GM19193 (cell line): ENCODE measurements around the gene HAND1.

Experiments
- POLR2A ChIP-seq: IDR thresholded peaks from 4 replicates; pipeline ENCODE4 v1.6.1; 2011; ENCODE audit not compliant: insufficient read depth, insufficient read length; ENCODE audit errors: extremely low read depth

The HAND1 gene

DNA sequence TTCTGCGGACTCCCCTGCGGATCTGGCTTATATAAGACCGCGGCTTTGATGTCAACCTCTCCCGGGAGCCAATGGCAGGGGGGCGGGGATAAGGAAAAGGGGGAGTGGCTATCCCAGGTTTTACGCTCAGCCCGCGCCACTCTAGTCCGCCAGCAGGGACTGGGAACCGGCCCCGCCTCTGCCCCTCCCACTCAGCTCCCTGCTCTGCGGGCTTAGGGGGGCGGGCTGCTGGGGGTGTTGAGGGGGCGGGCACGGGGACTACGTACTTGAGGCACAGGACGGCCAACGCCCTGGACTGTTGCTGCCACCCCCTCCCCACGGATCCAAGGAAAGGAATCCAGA lies at the start of gene HAND1:
TSS of gene HAND1 (minus strand) at position 4 of the 342 bp plus-strand sequence. CDS start 219 bp downstream, outside the sequence.
- no peak for TF ChIP-seq POLR2A

DNA sequence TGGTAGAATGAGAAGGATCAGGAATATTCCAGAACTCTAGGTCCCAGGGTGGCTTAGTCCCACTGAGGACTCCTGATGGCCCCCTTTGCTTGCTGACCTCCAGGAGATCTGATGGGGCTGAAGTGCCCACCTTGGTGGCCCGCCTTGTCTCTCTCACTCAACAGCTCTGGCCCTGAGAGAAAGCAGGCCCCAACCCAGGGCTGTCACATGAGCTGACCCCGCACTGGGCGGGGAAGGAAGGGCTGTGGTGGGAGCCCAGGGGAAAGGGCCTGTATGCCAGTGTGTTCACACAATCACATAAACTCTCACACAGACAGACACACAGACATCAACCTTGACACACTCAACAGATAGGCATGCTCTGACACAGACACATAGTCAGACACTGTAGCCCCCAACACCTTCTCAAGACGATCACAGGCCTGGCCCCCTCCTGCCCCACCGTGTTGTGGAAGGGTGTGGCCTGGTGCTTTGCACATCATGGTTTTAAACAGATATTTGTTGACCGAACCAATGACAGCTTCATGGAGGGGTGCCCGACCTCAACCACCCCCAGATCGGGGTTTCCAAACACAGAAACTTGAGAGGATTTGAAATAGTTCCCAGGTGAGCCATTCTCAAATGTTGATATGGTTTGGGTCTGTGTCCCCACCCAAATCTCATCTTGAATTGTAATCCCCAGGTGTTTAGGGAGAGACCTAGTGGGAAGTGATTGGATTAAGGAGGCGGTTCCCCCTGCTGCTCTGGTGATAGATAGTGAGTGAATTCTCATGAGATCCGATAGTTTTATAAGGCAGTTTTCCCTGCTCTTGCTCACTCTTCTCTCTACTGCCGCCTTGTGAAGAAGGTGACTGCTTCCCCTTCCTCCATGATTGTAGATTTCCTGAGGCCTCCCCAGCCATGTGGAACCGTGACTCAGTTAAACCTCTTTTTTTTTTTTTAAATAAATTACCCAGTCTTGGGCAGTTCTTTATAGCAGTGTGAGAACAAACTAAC lies 48.5 kb upstream of the HAND1 start:
- no peak for TF ChIP-seq POLR2A

DNA sequence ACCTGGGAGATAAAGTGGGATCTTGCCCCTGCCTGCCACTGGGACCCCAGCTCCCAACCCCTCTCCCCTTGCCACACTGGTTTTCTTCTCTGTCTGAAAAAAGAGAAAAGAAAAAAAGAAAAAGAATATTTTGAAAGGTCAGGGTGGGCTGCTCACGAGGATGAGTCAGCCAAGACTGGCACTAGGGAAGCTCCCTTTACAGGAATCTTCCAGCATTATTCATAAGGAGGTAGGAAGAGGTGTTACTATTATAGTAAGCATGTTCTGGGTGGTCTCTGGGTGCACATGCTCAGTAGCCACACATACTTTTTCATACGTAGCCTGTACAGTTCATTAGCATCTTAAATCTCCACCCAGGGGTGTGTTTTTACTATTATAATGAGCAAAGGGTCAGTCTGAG lies 46.8 kb upstream of the HAND1 start:
- TF ChIP-seq POLR2A, result no peak

DNA sequence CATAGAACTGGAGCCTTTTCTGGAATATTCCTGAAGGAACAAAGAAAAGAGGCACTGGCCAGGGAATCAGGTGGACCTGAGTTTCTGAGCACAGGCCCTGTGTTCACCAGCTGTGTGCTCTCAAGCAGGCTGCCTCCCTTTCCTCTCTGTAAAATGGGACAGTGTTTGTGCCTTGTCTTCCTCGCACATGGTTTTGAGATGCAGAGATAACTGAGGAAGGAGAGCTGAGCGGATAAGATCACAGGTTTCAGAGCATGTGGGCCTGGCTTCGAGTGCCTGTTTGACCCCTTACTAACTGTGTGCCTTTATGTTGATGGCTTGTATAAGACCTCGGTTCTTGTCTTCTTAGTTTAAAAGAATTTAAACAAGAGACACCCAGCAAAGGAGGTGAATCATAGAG lies 46.2 kb upstream of the HAND1 start:
- TF ChIP-seq POLR2A, result no peak

DNA sequence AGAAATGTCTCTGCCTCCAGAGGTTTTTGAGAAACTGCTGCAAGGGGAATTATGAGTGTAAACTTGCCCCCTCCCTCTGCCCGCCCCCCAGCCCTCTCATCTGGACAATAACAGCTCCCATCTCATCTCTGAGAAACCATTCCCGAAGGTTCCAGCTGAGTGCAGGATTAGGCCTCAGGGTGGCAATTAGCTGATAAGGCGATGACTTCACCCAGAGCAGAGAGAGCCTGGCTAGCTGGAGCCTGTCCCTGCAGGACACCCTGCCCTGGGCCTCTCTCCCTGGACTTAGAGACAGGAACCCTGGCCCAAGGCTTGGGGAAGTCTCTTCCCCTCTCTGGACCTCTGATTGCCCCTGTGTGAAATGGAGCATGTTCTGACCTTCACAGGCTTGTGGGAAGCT lies 45.7 kb upstream of the HAND1 start:
- TF ChIP-seq POLR2A, result no peak

DNA sequence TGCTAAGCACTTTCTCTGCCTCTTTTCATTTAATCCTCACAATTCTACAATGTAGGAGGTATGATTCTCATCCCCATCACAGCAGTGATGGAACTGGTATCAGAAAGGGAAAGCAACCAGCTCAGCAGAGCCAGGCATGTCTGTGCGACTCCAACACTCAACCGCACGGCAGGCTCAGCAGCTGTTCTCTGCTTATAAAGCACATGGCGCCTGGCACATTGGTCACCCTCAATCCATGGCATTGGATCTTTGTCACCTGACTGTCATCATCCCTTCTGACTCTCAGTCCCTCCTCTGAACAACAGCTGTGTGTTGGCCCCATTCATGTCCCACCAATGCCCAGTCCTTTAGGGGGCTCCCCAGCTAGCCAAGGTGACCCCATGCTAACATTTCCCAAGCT lies 45.1 kb upstream of the HAND1 start:
- no peak for TF ChIP-seq POLR2A

DNA sequence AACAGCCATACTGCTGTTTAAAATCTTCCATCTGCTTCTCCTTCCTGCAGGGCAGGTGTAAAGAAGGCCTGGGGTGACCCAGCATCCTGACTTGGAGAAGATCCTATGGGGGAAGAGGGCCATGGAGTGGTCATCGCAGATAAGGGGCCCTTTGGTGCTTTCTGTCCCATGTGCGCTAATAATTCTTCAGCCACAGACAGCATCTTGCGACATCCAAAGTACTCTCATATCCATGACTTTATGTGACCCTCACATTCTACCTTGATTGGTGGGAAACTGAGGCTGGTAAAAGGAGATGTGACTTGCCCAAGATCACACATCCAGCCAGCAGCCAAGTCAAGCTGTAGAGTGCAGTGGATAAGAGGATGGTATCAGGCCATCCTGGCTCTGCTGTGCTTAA lies 44.3 kb upstream of the HAND1 start:
- TF ChIP-seq POLR2A, result no peak

DNA sequence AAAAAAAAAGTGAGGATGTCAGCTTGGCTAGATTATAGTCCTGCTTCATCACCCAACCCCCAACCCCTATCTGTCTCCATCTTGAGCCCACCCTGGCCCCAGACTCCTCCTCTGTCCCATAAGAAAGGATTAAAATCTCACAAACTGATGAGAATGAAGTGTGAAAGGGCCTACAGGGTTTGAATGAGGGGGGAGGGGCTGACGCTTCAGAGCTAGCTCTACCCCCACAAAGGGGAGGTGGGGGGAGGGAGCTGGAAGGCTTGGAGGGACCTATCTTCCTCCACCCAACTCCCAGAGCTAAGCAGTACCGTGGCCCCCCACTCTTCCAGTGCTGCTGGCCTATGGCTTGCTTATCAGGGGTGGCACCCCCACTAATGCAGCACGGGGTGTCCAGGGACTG lies 43.7 kb upstream of the HAND1 start:
- TF ChIP-seq POLR2A, result no peak

DNA sequence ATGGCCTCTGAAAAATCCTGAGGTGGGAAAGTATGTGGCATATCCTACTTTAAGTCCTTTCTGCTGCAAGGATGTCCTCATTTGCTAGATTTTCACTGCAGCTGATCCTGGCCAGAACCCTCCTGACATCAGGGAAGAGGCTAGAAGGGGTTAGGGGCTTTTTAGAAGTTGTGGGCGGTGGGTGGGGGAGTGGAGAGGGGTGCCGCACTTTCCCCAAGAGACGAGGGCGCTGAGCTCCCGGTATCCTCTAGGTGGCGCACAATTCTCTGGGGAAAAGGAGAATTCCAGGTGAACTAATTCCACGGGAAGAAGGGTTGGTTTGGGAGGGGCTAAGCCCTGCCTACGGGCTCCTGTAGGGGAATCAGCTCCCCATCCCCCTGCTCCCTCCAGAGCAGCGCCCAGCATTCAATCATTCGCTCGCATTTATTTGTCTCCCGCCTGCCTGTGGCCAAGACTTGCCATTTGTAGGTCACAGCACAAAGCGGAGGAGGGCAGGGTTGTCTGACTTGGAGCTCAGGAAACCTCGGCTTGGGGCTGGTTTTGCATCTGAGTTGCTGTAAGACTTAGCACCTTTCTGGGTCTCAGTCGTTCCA lies 42.9 kb upstream of the HAND1 start:
- no peak for TF ChIP-seq POLR2A

DNA sequence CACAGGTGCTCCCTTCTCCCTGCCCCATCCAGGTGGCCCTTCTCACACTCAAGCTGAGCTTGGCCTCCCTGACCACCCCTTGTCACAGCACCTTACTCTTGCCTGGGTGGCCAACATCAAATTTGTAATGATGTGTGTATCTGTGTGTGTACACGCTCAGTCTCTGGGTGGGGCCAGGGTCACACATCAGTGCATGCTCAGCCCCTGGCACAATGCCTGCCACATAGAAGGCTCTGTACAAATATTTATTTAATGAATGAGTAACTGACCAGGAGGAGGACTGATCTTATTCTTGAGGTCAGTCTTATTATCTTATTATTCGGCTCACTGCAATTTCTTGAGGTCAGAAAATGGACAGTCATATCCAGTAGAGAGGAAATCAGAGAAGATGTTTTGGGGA lies 41.3 kb upstream of the HAND1 start:
- no peak for TF ChIP-seq POLR2A

DNA sequence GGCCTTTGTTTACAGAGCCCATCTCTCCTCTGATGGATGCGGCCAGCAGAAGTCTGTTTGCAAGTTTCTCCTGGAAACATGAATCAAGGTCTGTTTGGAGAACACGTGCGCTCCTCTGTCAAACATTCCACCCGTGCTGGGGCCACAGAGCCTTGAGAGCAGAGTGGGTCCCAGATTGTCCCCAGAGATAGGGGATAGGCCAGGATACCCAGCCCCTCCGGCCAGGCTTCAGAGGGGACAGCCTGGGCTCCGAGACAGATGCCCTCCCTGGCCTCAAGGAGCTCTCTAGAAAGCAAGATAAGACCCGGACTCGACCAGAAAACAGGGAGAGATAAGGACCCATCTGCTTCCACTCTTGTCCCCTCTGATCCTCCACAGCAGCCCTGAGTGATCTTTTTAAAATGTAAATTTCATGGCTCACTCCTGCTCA lies 40.4 kb upstream of the HAND1 start:
- no peak for TF ChIP-seq POLR2A

DNA sequence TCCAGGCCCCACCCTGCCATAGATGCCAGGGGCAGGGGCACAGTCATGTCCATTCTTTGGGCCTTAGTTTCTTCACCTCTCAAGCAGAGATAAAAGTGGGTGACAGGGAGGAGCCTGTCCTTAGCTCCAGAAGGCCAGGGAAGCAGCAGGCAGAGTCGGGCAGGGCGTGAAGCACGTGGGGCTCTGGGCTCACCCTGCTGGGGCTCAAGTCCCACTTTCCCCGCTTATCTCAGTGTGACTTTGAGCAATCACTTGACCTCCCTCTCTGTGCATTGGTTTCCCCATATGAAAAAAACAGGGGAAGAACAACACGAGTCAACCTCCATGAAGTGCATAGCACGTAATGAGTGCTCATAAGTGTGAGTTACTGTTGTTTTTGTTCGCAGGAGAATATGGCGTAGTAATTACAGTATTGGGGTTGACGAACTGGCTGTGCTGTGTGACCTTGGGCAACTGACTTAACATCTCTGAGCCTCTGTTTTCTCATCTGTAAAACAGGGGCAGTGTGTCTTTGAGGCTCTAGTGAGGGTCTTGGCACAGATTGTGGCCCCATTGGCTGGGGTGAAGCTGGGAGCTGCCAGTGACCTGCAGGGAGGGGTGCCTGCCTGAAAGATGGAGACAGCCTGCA lies 39.9 kb upstream of the HAND1 start:
- TF ChIP-seq POLR2A, result no peak

DNA sequence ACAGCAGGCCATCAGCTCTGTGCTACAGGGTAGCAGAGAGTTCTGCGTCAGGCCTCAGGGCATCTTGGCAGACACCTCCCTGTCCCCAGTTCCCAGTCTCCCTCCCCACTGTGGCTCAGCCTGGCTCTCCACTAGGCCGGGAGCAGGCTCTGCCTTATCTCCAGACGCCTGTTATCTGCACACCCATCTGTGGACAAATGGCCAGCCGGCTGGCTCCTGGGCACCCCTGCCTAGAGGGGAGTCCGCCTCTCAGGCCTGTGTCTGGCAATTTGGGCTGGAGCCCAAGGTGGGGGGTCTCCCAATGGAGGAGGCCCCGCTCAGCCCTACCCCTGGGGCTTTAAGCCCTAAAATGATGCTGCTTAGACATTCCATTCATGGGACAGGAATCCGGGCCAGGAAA lies 39.2 kb upstream of the HAND1 start:
- TF ChIP-seq POLR2A, result no peak

DNA sequence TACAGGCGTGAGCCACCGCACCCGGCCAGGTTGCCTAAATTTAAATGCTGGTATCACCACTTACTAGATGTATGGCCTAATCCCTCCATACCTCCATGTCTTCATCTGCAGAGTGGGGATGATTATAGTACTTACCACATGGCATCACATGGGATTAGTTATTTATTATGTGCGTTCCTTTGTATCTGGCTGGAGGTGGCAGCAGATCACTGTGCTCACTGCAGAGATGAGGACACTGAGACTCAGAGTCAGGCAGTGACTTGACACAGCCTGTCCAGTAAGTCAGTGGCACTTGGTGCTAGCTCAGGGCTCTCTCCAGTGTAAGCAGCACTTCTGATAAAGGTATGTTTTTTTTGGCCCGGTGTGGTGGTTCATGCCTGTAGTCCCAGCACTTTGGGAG lies 38.4 kb upstream of the HAND1 start:
- no peak for TF ChIP-seq POLR2A

DNA sequence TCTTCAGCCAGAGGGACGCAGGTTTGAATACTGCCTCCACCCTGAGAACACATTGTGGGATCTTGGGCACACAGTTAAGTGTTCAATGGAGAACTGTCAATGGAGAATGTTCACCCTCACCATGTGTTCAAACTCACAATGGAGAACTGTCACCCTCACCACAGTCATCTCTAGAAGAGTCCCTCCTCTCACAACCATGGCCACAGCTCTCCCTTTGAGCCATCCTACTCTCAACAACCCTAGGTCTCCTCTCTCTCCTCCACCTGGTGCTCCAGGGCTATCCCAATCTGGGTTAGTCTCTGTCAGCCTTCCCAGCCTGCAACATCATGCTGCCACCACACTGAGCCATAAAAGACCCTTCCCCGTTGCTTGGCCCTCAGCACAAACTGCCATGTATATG lies 36.3 kb upstream of the HAND1 start:
- no peak for TF ChIP-seq POLR2A

DNA sequence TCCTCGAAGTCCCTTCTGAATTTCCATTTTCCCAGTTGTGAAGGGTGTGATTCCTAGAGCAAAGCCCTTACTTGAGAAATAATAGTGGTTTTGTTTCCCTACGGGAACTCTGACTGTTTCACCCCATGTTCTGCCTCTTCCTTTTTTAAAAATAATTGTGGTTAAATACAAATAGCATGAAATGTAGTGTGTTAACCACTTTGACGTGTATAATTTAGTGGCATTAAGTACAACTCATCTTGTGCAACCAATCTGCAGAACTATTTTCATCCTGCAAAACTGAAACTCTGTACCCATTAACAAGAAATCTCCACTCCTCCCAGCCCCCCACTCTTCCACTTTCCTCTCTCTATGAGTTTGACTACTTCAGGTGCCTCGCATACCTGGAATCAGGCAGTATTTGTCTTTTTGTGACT lies 35.6 kb upstream of the HAND1 start:
- no peak for TF ChIP-seq POLR2A
